SK-N-SH (cell line): ENCODE data around the gene KRTAP1-3. TPM values are rescaled to one million over a fixed set of nuclear protein-coding genes. Genes with fewer than 3 reads are reported as not detected.
"Not testable (repeated sequence)": the region's sequence is repeated elsewhere in the genome, so short reads cannot be mapped to it uniquely, and the experiment has no call there.

ENCODE experiments used
- CTCF ChIA-PET: fragments of 300-600, 350-600 bp; formaldehyde crosslinking; extraction: SDS; loops from one replicate; lab custom pipeline; 2021; lab: Yijun Ruan, JAX
- POLR2A ChIA-PET: fragments of 350-600 bp; sonication (Branson Sonifier 250); formaldehyde crosslinking; extraction: SDS; loops from one replicate; lab custom pipeline; 2020; ENCODE audit warnings: antibody characterized with exemption, inconsistent platforms; lab: Yijun Ruan, JAX
- DNase-seq: peaks from one replicate; pipeline ENCODE4 v3.0.0; 2012
- H2AFZ ChIP-seq: fragments of 200-600 bp; sonication (generic); 2 replicates; pipeline ENCODE4 v1.8.1; 2016; ENCODE audit warnings: antibody characterized with exemption, mild to moderate bottlenecking, low read depth
- H3F3A ChIP-seq: fragments of 200-600 bp; sonication (generic); replicated peaks from 2 replicates; pipeline ENCODE3; 2016; ENCODE audit warnings: antibody characterized with exemption, mild to moderate bottlenecking; ENCODE audit not compliant: insufficient read depth
- H3K27ac ChIP-seq, 2 experiments: fragments of 200-500 bp in 1 of 2; fragments of 200-600 bp in 1 of 2; sonication (Bioruptor generic) in 1 of 2; sonication (generic), shearing (Covaris generic) in 1 of 2; 2 replicates each; pipeline versions ENCODE4 v1.5.1 to v1.6.1; 2014 to 2016; ENCODE audit warnings: low read depth in 2 of 2, inconsistent platforms in 1 of 2, low read length in 1 of 2, mild to moderate bottlenecking in 1 of 2, mixed read lengths in 1 of 2
- H3K27me3 ChIP-seq: fragments of 200-600 bp; sonication (generic), shearing (Covaris generic); 2 replicates; pipeline ENCODE4 v1.6.1; 2016; ENCODE audit warnings: mixed run types; ENCODE audit not compliant: insufficient read depth
- H3K36me3 ChIP-seq, 2 experiments: fragments of 200-500 bp in 1 of 2; fragments of 200-600 bp in 1 of 2; sonication (Bioruptor generic) in 1 of 2; sonication (generic) in 1 of 2; replicated peaks in 1 of 2; 2 replicates each; pipeline versions ENCODE3 to v1.5.1; 2014 to 2016; ENCODE audit warnings: low read length in 1 of 2, mild to moderate bottlenecking in 1 of 2; ENCODE audit not compliant: insufficient read depth in 2 of 2, control insufficient read depth in 1 of 2
- H3K4me1 ChIP-seq, 2 experiments: fragments of 200-500 bp in 1 of 2; fragments of 200-600 bp in 1 of 2; sonication (Bioruptor generic) in 1 of 2; sonication (generic), shearing (Covaris generic) in 1 of 2; 2 replicates each; pipeline versions ENCODE4 v1.5.1 to v1.6.1; 2014 to 2016; ENCODE audit warnings: low read depth in 1 of 2, low read length in 1 of 2, mixed run types in 1 of 2; ENCODE audit not compliant: insufficient read depth in 2 of 2, control insufficient read depth in 1 of 2
- H3K4me2 ChIP-seq: fragments of 200-600 bp; sonication (generic), shearing (Covaris generic); 2 replicates; pipeline ENCODE4 v1.6.1; 2017; ENCODE audit warnings: mixed run types
- H3K4me3 ChIP-seq, 2 experiments: fragments of 200-500 bp in 1 of 2; fragments of 200-600 bp in 1 of 2; sonication (Bioruptor generic) in 1 of 2; sonication (generic), shearing (Covaris generic) in 1 of 2; 2 replicates each; pipeline versions ENCODE4 v1.5.1 to v1.8.1; 2014 to 2016; ENCODE audit warnings: low read depth in 2 of 2, inconsistent platforms in 1 of 2, low read length in 1 of 2, mild to moderate bottlenecking in 1 of 2, mixed read lengths in 1 of 2, moderate library complexity in 1 of 2
- H3K79me2 ChIP-seq: fragments of 200-600 bp; sonication (generic); 2 replicates; pipeline ENCODE4 v1.8.1; 2017; ENCODE audit warnings: mild to moderate bottlenecking; ENCODE audit not compliant: insufficient read depth
- H3K9ac ChIP-seq: fragments of 200-600 bp; sonication (generic); 2 replicates; pipeline ENCODE4 v1.6.1; 2017; ENCODE audit warnings: mixed run types
- H3K9me2 ChIP-seq: fragments of 200-600 bp; sonication (generic); 2 replicates; pipeline ENCODE4 v1.6.1; 2017; ENCODE audit warnings: mixed run types
- H3K9me3 ChIP-seq: fragments of 200-600 bp; sonication (generic); 2 replicates; pipeline ENCODE4 v1.6.1; 2017; ENCODE audit warnings: mixed run types, mild to moderate bottlenecking, moderate library complexity
- H4K20me1 ChIP-seq: fragments of 200-600 bp; sonication (generic); 2 replicates; pipeline ENCODE4 v1.6.1; 2017; ENCODE audit warnings: mild to moderate bottlenecking, mixed run types; ENCODE audit not compliant: insufficient read depth
- CTCF ChIP-seq: fragments of 200-600 bp; sonication (generic); IDR thresholded peaks from 2 replicates; pipeline ENCODE4 v1.6.1; 2017; ENCODE audit warnings: antibody characterized with exemption, mild to moderate bottlenecking, moderate library complexity
- GABPA ChIP-seq: IDR thresholded peaks from 2 replicates; pipeline ENCODE4 v1.4.0; 2012; ENCODE audit warnings: low read depth, mild to moderate bottlenecking
- NFIC ChIP-seq: IDR thresholded peaks from 2 replicates; pipeline ENCODE4 v1.4.0; 2012; ENCODE audit warnings: borderline replicate concordance
- NRF1 ChIP-seq: IDR thresholded peaks from 2 replicates; pipeline ENCODE4 v1.6.1; 2012; ENCODE audit warnings: low read depth, mild to moderate bottlenecking, low read length
- POLR2AphosphoS5 ChIP-seq: IDR thresholded peaks from 2 replicates; pipeline ENCODE4 v1.6.1; 2012; ENCODE audit warnings: low read depth, low read length
- SIN3A ChIP-seq: IDR thresholded peaks from 2 replicates; pipeline ENCODE4 v1.6.1; 2012; ENCODE audit warnings: low read depth, mild to moderate bottlenecking, low read length, moderate library complexity, borderline replicate concordance
- TCF12 ChIP-seq: IDR thresholded peaks from 2 replicates; pipeline ENCODE4 v1.4.0; 2012
- USF2 ChIP-seq: fragments of 150-350 bp; IDR thresholded peaks from 2 replicates; pipeline ENCODE4 v1.6.1; 2017; ENCODE audit warnings: antibody characterized with exemption, low read length, low read depth, borderline replicate concordance
- ZBTB33 ChIP-seq: IDR thresholded peaks from 2 replicates; pipeline ENCODE4 v1.4.0; 2012; ENCODE audit warnings: low read depth, borderline replicate concordance
- WGBS: methylation state at CpG from one replicate; pipeline ENCODE4 v1.1.6; 2017; ENCODE audit warnings: low lambda C conversion rate; 5-methylcytosine and 5-hydroxymethylcytosine counted together
- polyA plus RNA-seq, 3 experiments: library from polyadenylated mRNA; depleted of rRNA; stranded (reverse); fragments of >200 nt; gene quantifications; 2 replicates each; pipeline ENCODE4 v1.2.3, GENCODE V29; 2012

KRTAP1-3 gene
- polyA plus RNA-seq, 1 of the 3 experiments (the other 2 are of a cell fraction), result not detected

- H3K9me3 ChIP-seq, H3K9ac ChIP-seq, H3K79me2 ChIP-seq, H3K4me3 ChIP-seq, H3K9me2 ChIP-seq, H3K27me3 ChIP-seq, H3K36me3 ChIP-seq, H2AFZ ChIP-seq, H3K4me1 ChIP-seq, H3K4me2 ChIP-seq, DNase-seq, H3K27ac ChIP-seq, POLR2A ChIA-PET, H4K20me1 ChIP-seq: not testable (repeated sequence)
- peaks cover 14% of the 10 kb centered on the region for H3F3A ChIP-seq
- CTCF ChIA-PET, result interaction anchor here (0.7 kb wide), 1 partner anchor 49 kb away, joined by 3 read pairs; no protein-coding TSS in a partner anchor
- 46% methylated on average over 7 of the region's 9 CpGs for WGBS
These were observed 19.9 kb upstream of the KRTAP1-3 start for GRCh38 chr17:41054556-41054955.

GRCh38 chr17:41054025-41054424 lies 19.4 kb upstream of the KRTAP1-3 start:
- CTCF ChIA-PET, result interaction anchor here (0.7 kb wide), 1 partner anchor 48 kb away, joined by 3 read pairs; no protein-coding TSS in a partner anchor
- Histone ChIP-seq H3K79me2 (no peaks in the 10 kb centered on the region), H3K36me3 (peaks cover 0 to 4% of the 10 kb centered on the region in 2 experiments), H2AFZ (no peak overlapping the region), H3K9me2 (no peaks in the 10 kb centered on the region), H3K9ac (no peak overlapping the region), H3K4me3 (no peak overlapping the region)
- no peak for TF ChIP-seq CTCF
- no peak for TF ChIP-seq GABPA
- no peak for TF ChIP-seq NFIC
- no peak for TF ChIP-seq ZBTB33
- no peak for TF ChIP-seq SIN3A
- TF ChIP-seq TCF12, result no peak
- TF ChIP-seq NRF1, result no peak
- TF ChIP-seq POLR2AphosphoS5, result no peak
- TF ChIP-seq, all 33 proteins: peak for 0
- no peak for DNase-seq
- 38% methylated on average over 4 of the region's 4 CpGs for WGBS
- no peaks in the 10 kb centered on the region for H3K27me3 ChIP-seq
- H3K4me1 ChIP-seq, result peaks cover 0 to 5% of the 10 kb centered on the region in 2 experiments; a peak in 1 of 4 replicates
- H3K4me2 ChIP-seq, result no peak overlapping the region
- no peaks in the 10 kb centered on the region for H3K9me3 ChIP-seq
- H3K27ac ChIP-seq, result no peak overlapping the region
- POLR2A ChIA-PET, result no interaction called here
- H4K20me1 ChIP-seq, result no peaks in the 10 kb centered on the region
- H3F3A ChIP-seq, result peaks cover 13% of the 10 kb centered on the region

GRCh38 chr17:41052566-41052965 lies 17.9 kb upstream of the KRTAP1-3 start:
- no peak overlapping the region for H3K4me3 ChIP-seq
- no peaks in the 10 kb centered on the region for H3K4me1 ChIP-seq
- H3K27me3 ChIP-seq, result no peaks in the 10 kb centered on the region
- no peak overlapping the region for H3K4me2 ChIP-seq
- no peaks in the 10 kb centered on the region for H3K9me3 ChIP-seq
- no peak for DNase-seq
- peaks cover 0 to 4% of the 10 kb centered on the region in 2 experiments for H3K36me3 ChIP-seq
- TF ChIP-seq USF2 (no peak), TCF12 (peak; percentile 13; the same call in 1 of the 2 replicates), GABPA (no peak)
- CTCF ChIA-PET, result interaction anchor here (1.3 kb wide), 1 partner anchor 34 kb away, joined by 5 read pairs; no protein-coding TSS in a partner anchor
- POLR2A ChIA-PET, result no interaction called here
- H3K9ac ChIP-seq, result no peak overlapping the region
- peaks cover 10% of the 10 kb centered on the region for H3F3A ChIP-seq
- H3K27ac ChIP-seq, result no peak overlapping the region
- no peaks in the 10 kb centered on the region for H3K9me2 ChIP-seq
- H2AFZ ChIP-seq, result no peak overlapping the region
- no peaks in the 10 kb centered on the region for H3K79me2 ChIP-seq
- H4K20me1 ChIP-seq, result no peaks in the 10 kb centered on the region
